Karpas-422 (cell line): ENCODE measurements around the gene CCIN. TPM values are rescaled to one million over a fixed set of nuclear protein-coding genes. Genes with fewer than 3 reads are reported as not detected.

ENCODE experiments used
- DNase-seq: peaks from one replicate; pipeline ENCODE4 v3.0.0-alpha.2; 2015
- H2AFZ ChIP-seq: fragments of 200-600 bp; sonication (generic); 2 replicates; pipeline ENCODE4 v1.6.1; 2014; ENCODE audit warnings: antibody characterized with exemption, low read length, mixed read lengths
- H3K27ac ChIP-seq: fragments of 200-600 bp; sonication (generic); 2 replicates; pipeline ENCODE4 v1.5.1; 2014; ENCODE audit warnings: mild to moderate bottlenecking, low read length, moderate library complexity
- H3K27me3 ChIP-seq: fragments of 200-600 bp; sonication (generic); 2 replicates; pipeline ENCODE4 v1.6.1; 2014; ENCODE audit warnings: low read length, mixed read lengths
- H3K36me3 ChIP-seq: fragments of 200-600 bp; sonication (generic); 2 replicates; pipeline ENCODE4 v1.6.1; 2014; ENCODE audit warnings: low read length, mixed read lengths; ENCODE audit not compliant: insufficient read depth
- H3K4me1 ChIP-seq: fragments of 200-600 bp; sonication (generic); 2 replicates; pipeline ENCODE4 v1.6.1; 2014; ENCODE audit warnings: mild to moderate bottlenecking, low read length, mixed read lengths
- H3K4me2 ChIP-seq: fragments of 200-600 bp; sonication (generic); 2 replicates; pipeline ENCODE4 v1.6.1; 2014; ENCODE audit warnings: low read length, low read depth, mild to moderate bottlenecking; ENCODE audit not compliant: poor library complexity, severe bottlenecking
- H3K4me3 ChIP-seq: fragments of 200-600 bp; sonication (generic); 2 replicates; pipeline ENCODE4 v1.5.1; 2014; ENCODE audit warnings: mild to moderate bottlenecking, antibody characterized with exemption, low read length, mixed read lengths
- H3K79me2 ChIP-seq: fragments of 200-600 bp; sonication (generic); 2 replicates; pipeline ENCODE4 v1.6.1; 2014; ENCODE audit warnings: mild to moderate bottlenecking, low read length, mixed read lengths
- H3K9ac ChIP-seq: fragments of 200-600 bp; sonication (generic); 2 replicates; pipeline ENCODE4 v1.6.0; 2014; ENCODE audit warnings: low read length
- H3K9me2 ChIP-seq: fragments of 200-600 bp; sonication (generic), shearing (Covaris generic); replicated peaks from 2 replicates; pipeline ENCODE4 v1.6.0; 2014; ENCODE audit warnings: mild to moderate bottlenecking, low read length, moderate library complexity; ENCODE audit not compliant: insufficient read depth
- H3K9me3 ChIP-seq: fragments of 300-700, 200-600 bp; sonication (generic); 2 replicates; pipeline ENCODE4 v1.6.1; 2014; ENCODE audit warnings: low read length, mixed read lengths
- H4K20me1 ChIP-seq: fragments of 200-600 bp; sonication (generic); 2 replicates; pipeline ENCODE4 v1.6.1; 2014; ENCODE audit warnings: mild to moderate bottlenecking, antibody characterized with exemption, low read length, low read depth; ENCODE audit not compliant: insufficient read depth
- total RNA-seq: library from RNA; depleted of rRNA; stranded (reverse); fragments of >200 nt; shearing (Covaris generic); gene quantifications from 2 replicates; pipeline ENCODE4 v1.2.3, GENCODE V29; 2014; ENCODE audit warnings: low replicate concordance

The CCIN gene
- total RNA-seq, 1 experiment from 2014 or later: not detected

- Histone ChIP-seq H3K4me2 (no peak overlapping the region), H3K27me3 (no peaks in the 10 kb centered on the region), H2AFZ (peak overlapping the region; percentile 14; the same call in 1 of the 2 replicates), H3K79me2 (no peaks in the 10 kb centered on the region), H4K20me1 (no peaks in the 10 kb centered on the region), H3K9me3 (no peaks in the 10 kb centered on the region), H3K4me3 (no peak overlapping the region), H3K4me1 (peaks cover 4% of the 10 kb centered on the region; the same call in 1 of the 2 replicates), H3K27ac (no peak overlapping the region), H3K9me2 (no peaks in the 10 kb centered on the region), H3K36me3 (no peaks in the 10 kb centered on the region), H3K9ac (0 out of 2 replicates have a peak overlapping the region, but pooled peaks have one; percentile 35)
- DNase-seq: no peak
Observed at GRCh38 chr9:36143245-36143641, 25.9 kb upstream of the CCIN start.

- Histone ChIP-seq H3K4me1 (peaks cover 4% of the 10 kb centered on the region; the same call in 1 of the 2 replicates), H3K9me2 (no peaks in the 10 kb centered on the region), H2AFZ (no peak overlapping the region), H3K27ac (no peak overlapping the region), H4K20me1 (no peaks in the 10 kb centered on the region), H3K36me3 (no peaks in the 10 kb centered on the region), H3K27me3 (no peaks in the 10 kb centered on the region), H3K4me2 (no peak overlapping the region), H3K9ac (no peak overlapping the region), H3K79me2 (no peaks in the 10 kb centered on the region), H3K9me3 (no peaks in the 10 kb centered on the region), H3K4me3 (no peak overlapping the region)
- peak; percentile 19 for DNase-seq
Observed at GRCh38 chr9:36144309-36145232, 24.6 kb upstream of the CCIN start.

- H3K79me2 ChIP-seq: no peaks in the 10 kb centered on the region
- H3K27ac ChIP-seq: no peak overlapping the region
- H4K20me1 ChIP-seq: no peaks in the 10 kb centered on the region
- H3K4me1 ChIP-seq: peaks cover 4% of the 10 kb centered on the region; the same call in 1 of the 2 replicates
- H3K27me3 ChIP-seq: no peaks in the 10 kb centered on the region
- H3K9ac ChIP-seq: no peak overlapping the region
- no peak overlapping the region for H3K4me2 ChIP-seq
- no peaks in the 10 kb centered on the region for H3K9me3 ChIP-seq
- H3K4me3 ChIP-seq: no peak overlapping the region
- no peaks in the 10 kb centered on the region for H3K9me2 ChIP-seq
- no peak overlapping the region for H2AFZ ChIP-seq
- no peaks in the 10 kb centered on the region for H3K36me3 ChIP-seq
- DNase-seq: no peak
Observed at GRCh38 chr9:36145970-36146369, 23.2 kb upstream of the CCIN start.

- Histone ChIP-seq H3K4me2 (no peak overlapping the region), H3K27me3 (no peaks in the 10 kb centered on the region), H3K4me1 (peaks cover 8% of the 10 kb centered on the region), H2AFZ (no peak overlapping the region), H3K79me2 (no peaks in the 10 kb centered on the region), H4K20me1 (no peaks in the 10 kb centered on the region), H3K36me3 (no peaks in the 10 kb centered on the region), H3K4me3 (no peak overlapping the region), H3K27ac (no peak overlapping the region), H3K9ac (no peak overlapping the region), H3K9me2 (no peaks in the 10 kb centered on the region), H3K9me3 (no peaks in the 10 kb centered on the region)
- DNase-seq: no peak
Observed at GRCh38 chr9:36146651-36147050, 22.5 kb upstream of the CCIN start.

GRCh38 chr9:36147441-36148175, 21.6 kb upstream of the CCIN start:
- H3K9me2 ChIP-seq: no peaks in the 10 kb centered on the region
- DNase-seq: no peak
- H3K9me3 ChIP-seq: no peaks in the 10 kb centered on the region
- H3K4me2 ChIP-seq: no peak overlapping the region
- H3K4me3 ChIP-seq: no peak overlapping the region
- no peaks in the 10 kb centered on the region for H3K27me3 ChIP-seq
- H2AFZ ChIP-seq: no peak overlapping the region
- no peak overlapping the region for H3K27ac ChIP-seq
- H3K9ac ChIP-seq: no peak overlapping the region
- no peaks in the 10 kb centered on the region for H3K79me2 ChIP-seq
- H4K20me1 ChIP-seq: no peaks in the 10 kb centered on the region
- peaks cover 13% of the 10 kb centered on the region for H3K4me1 ChIP-seq
- H3K36me3 ChIP-seq: no peaks in the 10 kb centered on the region

- no peaks in the 10 kb centered on the region for H3K27me3 ChIP-seq
- no peaks in the 10 kb centered on the region for H4K20me1 ChIP-seq
- no peak overlapping the region for H3K9ac ChIP-seq
- H3K36me3 ChIP-seq: no peaks in the 10 kb centered on the region
- H3K4me2 ChIP-seq: no peak overlapping the region
- DNase-seq: no peak
- H3K4me3 ChIP-seq: no peak overlapping the region
- H2AFZ ChIP-seq: no peak overlapping the region
- H3K4me1 ChIP-seq: peaks cover 9% of the 10 kb centered on the region
- no peaks in the 10 kb centered on the region for H3K79me2 ChIP-seq
- H3K27ac ChIP-seq: no peak overlapping the region
- no peaks in the 10 kb centered on the region for H3K9me3 ChIP-seq
- no peaks in the 10 kb centered on the region for H3K9me2 ChIP-seq
Observed at GRCh38 chr9:36148311-36149051, 20.7 kb upstream of the CCIN start.

- Histone ChIP-seq H3K79me2 (no peaks in the 10 kb centered on the region), H3K9me2 (no peaks in the 10 kb centered on the region), H2AFZ (no peak overlapping the region), H3K9me3 (no peaks in the 10 kb centered on the region), H3K27ac (no peak overlapping the region), H3K9ac (no peak overlapping the region), H4K20me1 (no peaks in the 10 kb centered on the region), H3K4me3 (no peak overlapping the region), H3K27me3 (no peaks in the 10 kb centered on the region), H3K4me2 (no peak overlapping the region), H3K4me1 (peaks cover 9% of the 10 kb centered on the region), H3K36me3 (no peaks in the 10 kb centered on the region)
- DNase-seq: no peak
Observed at GRCh38 chr9:36149197-36149596, 20.0 kb upstream of the CCIN start.
